A549 (cell line): Measurements from ENCODE around the gene TRIM22.

ENCODE experiments used
- BCL3 ChIP-seq: fragments of >200 bp; sonication (Bioruptor Twin); formaldehyde crosslinking; IDR thresholded peaks from 3 replicates; pipeline ENCODE4 v1.6.1; 2016
- BHLHE40 ChIP-seq: IDR thresholded peaks from 2 replicates; pipeline ENCODE4 v1.6.1; 2012; ENCODE audit warnings: low read depth, low read length, inconsistent platforms
- MAZ ChIP-seq: fragments of 150-350 bp; IDR thresholded peaks from 2 replicates; pipeline ENCODE4 v1.6.1; 2014; ENCODE audit warnings: antibody characterized with exemption, low read depth, low read length, borderline replicate concordance
- PHF8 ChIP-seq: fragments of 200-600 bp; sonication (generic); IDR thresholded peaks from 2 replicates; pipeline ENCODE4 v1.6.1; 2016; ENCODE audit warnings: low read depth, mild to moderate bottlenecking, antibody characterized with exemption, moderate library complexity, borderline replicate concordance
- POLR2A ChIP-seq: IDR thresholded peaks from 2 replicates; pipeline ENCODE4 v1.6.1; 2012; ENCODE audit warnings: mild to moderate bottlenecking, low read length
- POLR2AphosphoS2 ChIP-seq: conservative IDR thresholded peaks from 2 replicates; pipeline ENCODE4 v1.6.1; 2012; ENCODE audit warnings: low read length, improper control_type of control experiment, inconsistent platforms
- RCOR1 ChIP-seq: fragments of 150-350 bp; IDR thresholded peaks from 2 replicates; pipeline ENCODE4 v1.6.1; 2014; ENCODE audit warnings: antibody characterized with exemption, low read length, low read depth
- SMC3 ChIP-seq: fragments of >200 bp; sonication (Bioruptor Twin); formaldehyde crosslinking; IDR thresholded peaks from 3 replicates; pipeline ENCODE4 v1.6.1; 2018; ENCODE audit warnings: inconsistent platforms
- SREBF2 ChIP-seq: fragments of 450-650 bp; IDR thresholded peaks from 2 replicates; pipeline ENCODE4 v1.6.1; 2014; ENCODE audit warnings: mild to moderate bottlenecking, moderate library complexity
- TF ChIP-seq, protein P1 (sequence below): fragments of >200 bp; sonication (Bioruptor Twin); formaldehyde crosslinking; IDR thresholded peaks from 3 replicates; pipeline ENCODE4 v1.5.1; 2016
- TF ChIP-seq, protein P2 (sequence below): IDR thresholded peaks from 2 replicates; pipeline ENCODE4 v1.6.1; 2012

GRCh38 chr11:5712507-5712906, 22.9 kb downstream of the TRIM22 start:
- TF ChIP-seq MAZ = no peak
- no peak for TF ChIP-seq POLR2A
- TF ChIP-seq, protein P1, sequence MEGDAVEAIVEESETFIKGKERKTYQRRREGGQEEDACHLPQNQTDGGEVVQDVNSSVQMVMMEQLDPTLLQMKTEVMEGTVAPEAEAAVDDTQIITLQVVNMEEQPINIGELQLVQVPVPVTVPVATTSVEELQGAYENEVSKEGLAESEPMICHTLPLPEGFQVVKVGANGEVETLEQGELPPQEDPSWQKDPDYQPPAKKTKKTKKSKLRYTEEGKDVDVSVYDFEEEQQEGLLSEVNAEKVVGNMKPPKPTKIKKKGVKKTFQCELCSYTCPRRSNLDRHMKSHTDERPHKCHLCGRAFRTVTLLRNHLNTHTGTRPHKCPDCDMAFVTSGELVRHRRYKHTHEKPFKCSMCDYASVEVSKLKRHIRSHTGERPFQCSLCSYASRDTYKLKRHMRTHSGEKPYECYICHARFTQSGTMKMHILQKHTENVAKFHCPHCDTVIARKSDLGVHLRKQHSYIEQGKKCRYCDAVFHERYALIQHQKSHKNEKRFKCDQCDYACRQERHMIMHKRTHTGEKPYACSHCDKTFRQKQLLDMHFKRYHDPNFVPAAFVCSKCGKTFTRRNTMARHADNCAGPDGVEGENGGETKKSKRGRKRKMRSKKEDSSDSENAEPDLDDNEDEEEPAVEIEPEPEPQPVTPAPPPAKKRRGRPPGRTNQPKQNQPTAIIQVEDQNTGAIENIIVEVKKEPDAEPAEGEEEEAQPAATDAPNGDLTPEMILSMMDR = peak; percentile 58
- TF ChIP-seq BHLHE40 = no peak
- TF ChIP-seq, protein P2, sequence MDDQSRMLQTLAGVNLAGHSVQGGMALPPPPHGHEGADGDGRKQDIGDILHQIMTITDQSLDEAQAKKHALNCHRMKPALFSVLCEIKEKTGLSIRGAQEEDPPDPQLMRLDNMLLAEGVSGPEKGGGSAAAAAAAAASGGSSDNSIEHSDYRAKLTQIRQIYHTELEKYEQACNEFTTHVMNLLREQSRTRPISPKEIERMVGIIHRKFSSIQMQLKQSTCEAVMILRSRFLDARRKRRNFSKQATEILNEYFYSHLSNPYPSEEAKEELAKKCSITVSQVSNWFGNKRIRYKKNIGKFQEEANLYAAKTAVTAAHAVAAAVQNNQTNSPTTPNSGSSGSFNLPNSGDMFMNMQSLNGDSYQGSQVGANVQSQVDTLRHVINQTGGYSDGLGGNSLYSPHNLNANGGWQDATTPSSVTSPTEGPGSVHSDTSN = no peak
- TF ChIP-seq SREBF2 = no peak
- no peak for TF ChIP-seq BCL3
- TF ChIP-seq POLR2AphosphoS2 = no peak
- TF ChIP-seq RCOR1 = no peak
- TF ChIP-seq PHF8 = no peak
- peak; percentile 59; the same call in 2 of the 3 replicates for TF ChIP-seq SMC3
